GM19035 (cell line): Measurements from ENCODE around the gene ANKRD66.

Experiments used
- ATAC-seq: cut with Tn5 transposase; IDR thresholded peaks from one replicate; pipeline ENCODE4 v1.9.1; 2021; ENCODE audit not compliant: unreplicated experiment

The ANKRD66 gene

GRCh38 chr6:46789434-46790354 lies 43.0 kb downstream of the ANKRD66 start:
- ATAC-seq, result no peak

GRCh38 chr6:46790355-46790874 lies 43.7 kb downstream of the ANKRD66 start:
- ATAC-seq, result no peak

- ATAC-seq, result no peak
These were observed 45.9 kb downstream of the ANKRD66 start for GRCh38 chr6:46792635-46793034.

GRCh38 chr6:46793138-46793537 lies 46.4 kb downstream of the ANKRD66 start, which contains the start of gene MEP1A:
TSS of gene MEP1A (plus strand) at chr6:46793389. CDS start at chr6:46793399, 10 bp downstream.
- no peak for ATAC-seq

GRCh38 chr6:46794068-46794467 lies 47.3 kb downstream of the ANKRD66 start:
- ATAC-seq, result no peak

- ATAC-seq, result no peak
These were observed 49.1 kb downstream of the ANKRD66 start for GRCh38 chr6:46795816-46796215.

GRCh38 chr6:46796848-46797580 lies 50.3 kb downstream of the ANKRD66 start:
- no peak for ATAC-seq

- no peak for ATAC-seq
These were observed 52.9 kb downstream of the ANKRD66 start for GRCh38 chr6:46799657-46800056.

GRCh38 chr6:46808806-46809205 lies 62.1 kb downstream of the ANKRD66 start:
- ATAC-seq, result no peak
